PC-3 (cell line): ENCODE data around the gene BOLA3.

Experiments used
- CTCF ChIP-seq: fragments of 300-600 bp; sonication (generic); conservative IDR thresholded peaks from 2 replicates; pipeline ENCODE4 v1.5.1; 2017; ENCODE audit warnings: antibody characterized with exemption, low read depth, mild to moderate bottlenecking, low read length
- EZH2 ChIP-seq: fragments of 300-600 bp; sonication (generic); IDR thresholded peaks from one replicate; pipeline ENCODE4 v1.6.1; 2017; ENCODE audit warnings: antibody characterized with exemption, mild to moderate bottlenecking, low read length; ENCODE audit not compliant: unreplicated experiment
- EZH2phosphoT487 ChIP-seq: fragments of 300-600 bp; sonication (generic); IDR thresholded peaks from 2 replicates; pipeline ENCODE4 v1.6.1; 2018; ENCODE audit warnings: mild to moderate bottlenecking, antibody characterized with exemption, low read length, borderline replicate concordance

- TF ChIP-seq CTCF, result no peak
- no peak for TF ChIP-seq EZH2phosphoT487
- no peak for TF ChIP-seq EZH2
These were observed 38.2 kb downstream of the BOLA3 start for GRCh38 chr2:74109551-74109950.
